ENCODE measurements around the gene CNTN6. TPM values are rescaled to one million over a fixed set of nuclear protein-coding genes. Genes with fewer than 3 reads are reported as not detected.

Gene CNTN6
- polyA plus RNA-seq, 1 experiment, result not detected

DNA sequence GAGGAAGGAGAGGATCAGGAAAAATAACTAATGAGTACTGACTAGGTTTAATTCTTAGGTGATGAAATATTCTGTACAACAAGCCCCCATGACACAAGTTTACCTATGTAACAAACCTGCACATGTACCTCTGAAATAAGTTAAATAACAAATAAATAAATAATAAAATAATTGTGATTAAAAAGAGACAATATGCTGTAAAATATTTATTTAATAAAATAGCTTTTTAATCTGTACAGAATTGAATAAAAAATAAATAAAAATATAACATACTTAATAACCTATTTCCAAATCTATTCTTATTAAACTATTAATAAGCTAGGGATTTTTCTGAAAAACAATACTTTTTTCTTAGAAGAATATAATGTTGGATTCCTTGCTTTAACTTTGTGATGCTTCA, 355.6 kb downstream of the CNTN6 start:
- Histone ChIP-seq H3K4me3 (ENCODE audit: low read depth, low read length) (no peak overlapping the region), H3K36me3 (ENCODE audit: control insufficient read depth, insufficient read depth, low read length) (no peaks in the 10 kb centered on the region), H3K27me3 (ENCODE audit: control insufficient read depth, insufficient read depth, low read length) (no peaks in the 10 kb centered on the region)
- ChIA-PET POLR2A (no interaction called here), CTCF (interaction anchor here (0.7 kb wide), 1 partner anchor 20 kb away, joined by 3 read pairs; no protein-coding TSS in a partner anchor)
- TF ChIP-seq, protein P1, sequence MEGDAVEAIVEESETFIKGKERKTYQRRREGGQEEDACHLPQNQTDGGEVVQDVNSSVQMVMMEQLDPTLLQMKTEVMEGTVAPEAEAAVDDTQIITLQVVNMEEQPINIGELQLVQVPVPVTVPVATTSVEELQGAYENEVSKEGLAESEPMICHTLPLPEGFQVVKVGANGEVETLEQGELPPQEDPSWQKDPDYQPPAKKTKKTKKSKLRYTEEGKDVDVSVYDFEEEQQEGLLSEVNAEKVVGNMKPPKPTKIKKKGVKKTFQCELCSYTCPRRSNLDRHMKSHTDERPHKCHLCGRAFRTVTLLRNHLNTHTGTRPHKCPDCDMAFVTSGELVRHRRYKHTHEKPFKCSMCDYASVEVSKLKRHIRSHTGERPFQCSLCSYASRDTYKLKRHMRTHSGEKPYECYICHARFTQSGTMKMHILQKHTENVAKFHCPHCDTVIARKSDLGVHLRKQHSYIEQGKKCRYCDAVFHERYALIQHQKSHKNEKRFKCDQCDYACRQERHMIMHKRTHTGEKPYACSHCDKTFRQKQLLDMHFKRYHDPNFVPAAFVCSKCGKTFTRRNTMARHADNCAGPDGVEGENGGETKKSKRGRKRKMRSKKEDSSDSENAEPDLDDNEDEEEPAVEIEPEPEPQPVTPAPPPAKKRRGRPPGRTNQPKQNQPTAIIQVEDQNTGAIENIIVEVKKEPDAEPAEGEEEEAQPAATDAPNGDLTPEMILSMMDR (IDR thresholded peaks at IDR 0.05; ENCODE audit: insufficient read depth, low read depth, low read length), result no peak
- no peak for DNase-seq (ENCODE audit: low read depth)

Small RNA genes within 50 kb of the gene (small RNA-seq; reads per million reads assigned to genes)
- not detected for gene CRB3P1 (ENCODE audit: insufficient read length, low read depth, low replicate concordance)
- gene RN7SL120P (ENCODE audit: insufficient read length, low read depth, low replicate concordance), result not detected
